ENCODE data around the gene KRTAP6-3.

The KRTAP6-3 gene

DNA sequence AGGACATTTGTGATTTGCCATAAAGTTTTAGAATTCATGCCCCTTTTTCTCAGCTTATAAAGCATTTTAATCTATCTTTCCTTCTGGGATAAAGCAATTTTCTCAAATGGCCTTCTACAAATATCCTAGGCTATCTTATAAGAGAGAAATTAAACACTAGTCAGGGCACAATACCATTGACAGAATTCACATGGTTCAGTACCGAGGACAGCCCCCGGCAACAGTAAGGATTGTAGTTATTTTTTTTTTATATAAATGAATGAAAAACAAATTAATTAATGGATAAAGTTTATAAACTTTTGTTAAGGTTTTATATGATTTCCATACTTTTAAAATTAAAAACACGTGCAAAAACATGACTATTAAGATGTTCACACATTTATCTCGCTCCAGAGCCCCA is 35.9 kb downstream of the KRTAP6-3 start:
- DNase-seq, result no peak

DNA sequence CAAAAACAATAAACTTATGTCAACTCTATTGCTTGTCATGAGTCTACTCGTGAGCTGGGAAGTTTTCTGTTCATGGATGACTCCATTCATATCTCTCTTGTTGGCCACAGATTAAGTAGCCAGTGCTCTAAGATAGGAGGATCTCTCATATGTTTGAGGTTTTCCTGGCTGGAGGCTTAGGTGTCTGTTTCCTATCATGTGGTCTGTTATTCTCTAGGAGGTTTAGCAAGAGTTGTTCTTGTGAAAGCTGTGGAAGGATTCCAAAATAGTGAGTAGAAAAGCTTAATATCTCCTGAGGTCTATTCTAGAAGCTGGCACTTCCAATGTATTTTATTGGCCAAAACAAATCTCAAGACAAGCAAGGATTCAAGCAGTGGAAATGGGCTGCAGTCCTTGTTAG is 37.0 kb downstream of the KRTAP6-3 start:
- DNase-seq, result no peak

GRCh38 chr21:30634906-30635305 is 42.7 kb downstream of the KRTAP6-3 start, which contains the start of gene KRTAP20-2:
Gene KRTAP20-2 (plus strand): TSS chr21:30635206. CDS start chr21:30635264, 58 bp downstream.
- no peak for DNase-seq

DNA sequence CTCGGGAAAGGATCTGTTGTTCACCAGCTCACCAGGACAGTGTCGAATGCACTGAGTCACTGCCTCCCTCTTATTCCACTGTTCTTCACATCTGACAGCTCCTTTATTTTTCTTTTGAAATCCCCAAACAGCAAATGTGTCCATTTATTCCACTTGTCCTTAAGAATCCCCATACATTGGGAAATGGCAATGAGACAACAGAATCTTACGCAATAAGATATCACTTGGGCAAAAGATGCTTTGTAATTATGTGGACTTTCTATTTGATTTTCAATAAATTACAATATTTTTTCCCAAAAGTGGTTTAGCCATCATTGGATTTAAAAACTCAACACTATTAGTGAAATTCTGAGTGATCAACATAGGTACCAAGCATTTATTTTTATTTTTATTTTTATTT is 46.4 kb downstream of the KRTAP6-3 start:
- DNase-seq, result no peak

DNA sequence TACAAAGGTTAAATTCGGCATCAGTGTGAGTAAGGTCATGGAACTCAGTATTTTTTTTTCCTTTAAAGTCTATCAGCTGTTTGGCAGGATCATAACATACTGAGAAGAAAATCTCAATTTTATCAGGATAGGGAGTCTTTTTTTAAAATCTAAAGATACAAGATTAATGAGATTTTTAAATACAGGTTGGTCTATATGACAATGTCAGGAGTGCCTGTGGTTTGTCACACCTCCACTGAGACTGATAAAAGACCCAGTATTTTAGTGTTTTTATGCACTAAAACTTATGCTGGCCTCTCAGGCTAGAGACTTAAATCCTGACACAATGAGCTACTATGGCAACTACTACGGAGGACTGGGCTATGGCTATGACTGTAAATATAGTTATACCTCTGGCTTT is 50.3 kb downstream of the KRTAP6-3 start, which contains the start of gene KRTAP20-3:
Gene KRTAP20-3, plus strand, starts transcription at position 301 of the 400 bp plus-strand sequence.
- DNase-seq, result no peak

Measured in activated CD4-positive, CD25-positive, alpha-beta regulatory T cell (primary cell).